OCI-LY3 (cell line): ENCODE measurements around the gene KLF1.
"Not testable (repeated sequence)": the region's sequence is repeated elsewhere in the genome, so short reads cannot be mapped to it uniquely, and the experiment has no call there.

Experiments used
- H2AFZ ChIP-seq: fragments of 200-600, 300-600 bp; shearing (Covaris generic); 2 replicates; pipeline ENCODE4 v1.6.0; 2014; ENCODE audit warnings: antibody characterized with exemption, low read depth, low read length
- H3K27ac ChIP-seq: fragments of 200-600, 300-600 bp; sonication (generic); 2 replicates; pipeline ENCODE4 v1.5.1; 2014; ENCODE audit warnings: mild to moderate bottlenecking, low read length, moderate library complexity, mixed read lengths
- H3K27me3 ChIP-seq: fragments of 200-600, 300-600 bp; sonication (generic); 2 replicates; pipeline ENCODE4 v1.6.1; 2014; ENCODE audit warnings: low read depth, low read length, mixed read lengths
- H3K36me3 ChIP-seq: fragments of 200-600, 300-600 bp; sonication (generic); replicated peaks from 2 replicates; pipeline ENCODE3; 2014; ENCODE audit warnings: low read depth, low read length, mixed read lengths
- H3K4me1 ChIP-seq: fragments of 300-600, 200-600 bp; sonication (generic); 2 replicates; pipeline ENCODE4 v1.6.1; 2014; ENCODE audit warnings: low read length, mixed read lengths
- H3K4me2 ChIP-seq: fragments of 200-600, 300-600 bp; sonication (generic); 2 replicates; pipeline ENCODE4 v1.6.1; 2014; ENCODE audit warnings: low read length, mixed read lengths
- H3K4me3 ChIP-seq: fragments of 300-600, 200-600 bp; sonication (generic); 2 replicates; pipeline ENCODE4 v1.5.1; 2014; ENCODE audit warnings: antibody characterized with exemption, mild to moderate bottlenecking, low read length, moderate library complexity
- H3K79me2 ChIP-seq: fragments of 300-600, 200-600 bp; shearing (Covaris generic); 2 replicates; pipeline ENCODE4 v1.6.1; 2014; ENCODE audit warnings: mild to moderate bottlenecking, low read length, mixed read lengths
- H3K9ac ChIP-seq: fragments of 300-600, 200-600 bp; shearing (Covaris generic); 2 replicates; pipeline ENCODE4 v1.6.0; 2014; ENCODE audit warnings: mild to moderate bottlenecking, low read length, moderate library complexity
- H3K9me3 ChIP-seq: fragments of 200-600, 300-600 bp; shearing (Covaris generic); 2 replicates; pipeline ENCODE4 v1.6.1; 2014; ENCODE audit warnings: low read length, mixed read lengths; ENCODE audit not compliant: insufficient read depth
- H4K20me1 ChIP-seq: fragments of 200-600, 300-600 bp; sonication (generic); 2 replicates; pipeline ENCODE4 v1.6.1; 2016; ENCODE audit warnings: low read length, mixed read lengths; ENCODE audit not compliant: insufficient read depth
- CTCF ChIP-seq: fragments of 200-600, 300-600 bp; sonication (generic); IDR thresholded peaks from 2 replicates; pipeline ENCODE4 v1.5.1; 2014; ENCODE audit warnings: antibody characterized with exemption, low read length, low read depth
- EZH2phosphoT487 ChIP-seq: fragments of 200-600 bp; shearing (Covaris generic); IDR thresholded peaks from 2 replicates; pipeline ENCODE4 v1.6.1; 2018; ENCODE audit warnings: antibody characterized with exemption, mixed run types, low read depth

Gene KLF1

GRCh38 chr19:12921047-12921446 lies 34.0 kb upstream of the KLF1 start:
- Histone ChIP-seq H3K4me1 (peaks cover 9% of the 10 kb centered on the region), H2AFZ (no peak overlapping the region), H3K4me3 (no peak overlapping the region), H4K20me1 (no peaks in the 10 kb centered on the region), H3K27ac (no peak overlapping the region), H3K36me3 (peaks cover 31% of the 10 kb centered on the region), H3K4me2 (no peak overlapping the region), H3K9ac (no peak overlapping the region), H3K27me3 (no peaks in the 10 kb centered on the region), H3K79me2 (no peaks in the 10 kb centered on the region), H3K9me3 (no peaks in the 10 kb centered on the region)
- TF ChIP-seq EZH2phosphoT487: no peak
- no peak for TF ChIP-seq CTCF

- no peak overlapping the region for H2AFZ ChIP-seq
- TF ChIP-seq EZH2phosphoT487 (no peak), CTCF (no peak)
- H3K4me2 ChIP-seq: no peak overlapping the region
- no peaks in the 10 kb centered on the region for H3K27me3 ChIP-seq
- no peaks in the 10 kb centered on the region for H3K9me3 ChIP-seq
- H3K36me3 ChIP-seq: peaks cover 14% of the 10 kb centered on the region
- no peak overlapping the region for H3K9ac ChIP-seq
- H3K4me3 ChIP-seq: no peak overlapping the region
- no peaks in the 10 kb centered on the region for H4K20me1 ChIP-seq
- peaks cover 14% of the 10 kb centered on the region for H3K4me1 ChIP-seq
- no peak overlapping the region for H3K27ac ChIP-seq
- no peaks in the 10 kb centered on the region for H3K79me2 ChIP-seq
Measured at GRCh38 chr19:12918253-12918652, 31.3 kb upstream of the KLF1 start.

- H4K20me1 ChIP-seq, H2AFZ ChIP-seq, H3K79me2 ChIP-seq, H3K27me3 ChIP-seq, H3K27ac ChIP-seq, H3K4me2 ChIP-seq, H3K9me3 ChIP-seq, H3K36me3 ChIP-seq, H3K9ac ChIP-seq, H3K4me3 ChIP-seq: not testable (repeated sequence)
- peaks cover 14% of the 10 kb centered on the region for H3K4me1 ChIP-seq
Measured at GRCh38 chr19:12915860-12916259, 28.9 kb upstream of the KLF1 start.

GRCh38 chr19:12913851-12914690 lies 27.1 kb upstream of the KLF1 start:
- Histone ChIP-seq H2AFZ (no peak overlapping the region), H3K27ac (no peak overlapping the region)

More at GRCh38 chr19:12913851-12914690, 27.1 kb upstream of the KLF1 start:
- no peak overlapping the region for H3K4me3 ChIP-seq
- H3K27me3 ChIP-seq: no peaks in the 10 kb centered on the region
- no peaks in the 10 kb centered on the region for H3K36me3 ChIP-seq
- no peaks in the 10 kb centered on the region for H3K9me3 ChIP-seq
- peaks cover 12% of the 10 kb centered on the region for H3K4me1 ChIP-seq
- H3K9ac ChIP-seq: no peak overlapping the region
- H3K4me2 ChIP-seq: no peak overlapping the region
- no peak for TF ChIP-seq EZH2phosphoT487
- no peak for TF ChIP-seq CTCF
- H4K20me1 ChIP-seq: no peaks in the 10 kb centered on the region
- no peaks in the 10 kb centered on the region for H3K79me2 ChIP-seq
